Memory B cell (primary cell): ENCODE measurements around the gene SS18L1.

Experiments used
- ATAC-seq: fragments of 150-1000 bp; cut with Tn5 transposase; 2 replicates; pipeline ENCODE4 v1.10.0; 2021; ENCODE audit warnings: low read depth, mild to moderate bottlenecking, moderate library complexity
- DNase-seq, 2 donors: peaks; one replicate each; pipeline ENCODE4 v3.0.0; 2022; ENCODE audit warnings: low spot score in 2 of 2
- H3K27ac Mint-ChIP-seq: one replicate; pipeline ENCODE4 v1.8.0; 2022; ENCODE audit warnings: mild to moderate bottlenecking, moderate library complexity, mixed read lengths
- H3K27me3 Mint-ChIP-seq: one replicate; pipeline ENCODE4 v1.8.0; 2022; ENCODE audit warnings: mixed read lengths
- H3K36me3 Mint-ChIP-seq: one replicate; pipeline ENCODE4 v1.8.0; 2022; ENCODE audit warnings: mild to moderate bottlenecking, mixed read lengths
- H3K4me1 Mint-ChIP-seq: one replicate; pipeline ENCODE4 v1.8.0; 2022; ENCODE audit warnings: mixed read lengths
- H3K4me3 Mint-ChIP-seq: one replicate; pipeline ENCODE4 v1.8.0; 2022; ENCODE audit warnings: mild to moderate bottlenecking, moderate library complexity, mixed read lengths
- H3K9me3 Mint-ChIP-seq: one replicate; pipeline ENCODE4 v1.8.0; 2022; ENCODE audit warnings: mixed read lengths

The SS18L1 gene

DNA sequence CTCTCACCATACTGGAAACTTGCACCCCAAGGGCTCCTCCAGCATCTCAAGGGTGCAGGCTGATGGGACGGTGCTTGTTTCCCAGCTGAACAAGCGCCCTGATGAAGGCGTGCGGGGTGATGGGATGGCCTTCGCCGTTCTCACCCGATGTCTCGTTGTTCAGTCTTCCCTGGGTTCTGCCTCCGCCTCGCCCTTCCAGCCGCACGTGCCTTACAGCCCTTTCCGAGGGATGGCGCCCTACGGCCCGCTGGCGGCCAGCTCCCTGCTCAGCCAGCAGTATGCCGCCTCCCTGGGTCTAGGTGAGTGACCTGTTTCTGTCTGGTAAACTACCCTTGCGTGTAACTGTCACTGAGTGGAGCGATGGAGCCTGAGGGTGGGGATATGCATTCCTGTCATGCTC is 17.4 kb upstream of the SS18L1 start:
- ATAC-seq = no peak
- Mint-ChIP-seq H3K4me3 (no peak overlapping the region), H3K9me3 (no peaks in the 10 kb centered on the region), H3K27ac (no peak overlapping the region), H3K36me3 (peaks cover 28% of the 10 kb centered on the region), H3K4me1 (peaks cover 19% of the 10 kb centered on the region), H3K27me3 (no peaks in the 10 kb centered on the region)
- no peak for DNase-seq

DNA sequence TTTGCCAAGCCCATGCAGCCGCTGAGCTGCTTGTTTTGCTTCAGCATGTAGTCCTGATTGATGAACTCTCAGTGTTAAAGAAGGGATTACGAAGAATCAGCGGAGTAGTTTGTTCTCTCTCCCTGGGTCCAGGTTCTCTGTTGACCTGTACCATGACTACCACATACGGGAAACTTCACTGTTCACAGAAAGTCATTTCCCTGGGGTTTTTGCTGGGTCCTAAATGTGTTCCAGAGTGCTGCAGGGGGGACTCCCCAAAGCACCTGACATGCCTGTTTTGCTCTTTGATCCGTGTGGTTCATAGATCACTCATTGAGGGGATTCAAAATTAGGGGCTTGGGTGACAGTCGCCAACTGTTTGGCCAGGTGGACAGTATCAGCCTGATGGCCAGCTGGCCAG is 15.8 kb upstream of the SS18L1 start:
- ATAC-seq (no peak), DNase-seq (no peak)
- peaks cover 23% of the 10 kb centered on the region for H3K4me1 Mint-ChIP-seq
- H3K36me3 Mint-ChIP-seq = peaks cover 35% of the 10 kb centered on the region
- no peak overlapping the region for H3K27ac Mint-ChIP-seq
- H3K27me3 Mint-ChIP-seq = no peaks in the 10 kb centered on the region
- no peak overlapping the region for H3K4me3 Mint-ChIP-seq
- no peaks in the 10 kb centered on the region for H3K9me3 Mint-ChIP-seq

DNA sequence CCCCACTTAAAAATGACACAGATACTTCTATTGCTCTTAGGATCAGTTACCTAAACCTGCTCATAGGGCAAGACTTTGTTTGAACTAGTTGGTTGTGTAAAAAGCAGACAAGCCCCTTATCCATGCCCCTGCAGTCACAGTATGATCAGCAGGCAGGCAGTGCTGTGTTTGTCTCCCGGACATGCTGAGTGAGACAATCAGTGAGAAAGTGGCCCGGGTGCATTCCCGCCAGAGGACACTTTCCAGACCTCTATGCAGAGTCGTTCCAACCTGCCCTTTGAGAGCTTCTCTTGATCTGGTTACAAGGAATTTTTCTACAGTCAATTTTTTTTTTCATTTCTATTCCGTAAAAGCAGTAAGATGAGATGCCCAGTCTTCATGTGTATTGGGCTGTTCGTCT is 15.1 kb upstream of the SS18L1 start:
- Mint-ChIP-seq H3K9me3 (no peaks in the 10 kb centered on the region), H3K4me1 (peaks cover 19% of the 10 kb centered on the region), H3K27me3 (no peaks in the 10 kb centered on the region), H3K36me3 (peaks cover 35% of the 10 kb centered on the region), H3K27ac (peak overlapping the region; percentile 38), H3K4me3 (no peak overlapping the region)
- ATAC-seq (no peak), DNase-seq (no peak)

DNA sequence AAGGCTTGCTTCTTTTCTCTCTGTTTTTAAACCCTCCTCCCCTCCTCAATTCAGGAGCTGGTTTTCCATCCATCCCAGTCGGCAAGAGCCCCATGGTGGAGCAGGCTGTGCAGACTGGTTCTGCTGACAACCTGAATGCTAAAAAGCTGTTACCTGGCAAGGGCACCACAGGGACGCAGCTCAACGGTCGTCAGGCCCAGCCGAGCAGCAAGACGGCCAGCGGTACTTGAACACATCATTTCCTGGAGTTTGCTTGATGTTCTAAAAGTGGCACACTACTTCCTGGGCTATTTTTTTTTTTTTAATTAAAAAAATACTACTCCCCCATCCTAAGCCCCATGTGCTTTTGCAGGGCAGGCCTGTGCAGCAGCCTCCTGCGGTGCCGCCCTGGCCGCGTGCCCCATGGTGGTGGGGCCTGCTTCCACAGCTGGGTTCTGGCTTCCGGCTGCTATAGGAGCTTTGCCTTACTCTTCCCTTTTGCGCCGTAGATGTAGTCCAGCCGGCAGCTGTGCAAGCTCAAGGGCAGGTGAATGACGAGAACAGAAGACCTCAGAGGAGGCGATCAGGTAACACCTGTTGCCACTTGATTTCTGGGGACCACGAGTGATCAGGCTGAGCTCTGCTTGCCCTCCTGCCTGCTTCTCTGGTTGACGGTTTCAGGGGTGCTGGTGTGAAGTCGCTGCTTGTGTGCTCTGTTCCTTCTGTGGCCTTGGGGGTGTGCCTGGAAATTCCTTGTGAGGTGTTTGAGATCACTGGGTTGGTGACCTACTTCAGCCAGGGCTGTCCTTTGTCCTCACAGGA is 13.6 kb upstream of the SS18L1 start:
- no peak for DNase-seq
- ATAC-seq = peak; percentile 29
- Mint-ChIP-seq H3K36me3 (peaks cover 31% of the 10 kb centered on the region), H3K9me3 (no peaks in the 10 kb centered on the region), H3K4me3 (no peak overlapping the region), H3K27ac (no peak overlapping the region), H3K27me3 (no peaks in the 10 kb centered on the region), H3K4me1 (peaks cover 17% of the 10 kb centered on the region)

DNA sequence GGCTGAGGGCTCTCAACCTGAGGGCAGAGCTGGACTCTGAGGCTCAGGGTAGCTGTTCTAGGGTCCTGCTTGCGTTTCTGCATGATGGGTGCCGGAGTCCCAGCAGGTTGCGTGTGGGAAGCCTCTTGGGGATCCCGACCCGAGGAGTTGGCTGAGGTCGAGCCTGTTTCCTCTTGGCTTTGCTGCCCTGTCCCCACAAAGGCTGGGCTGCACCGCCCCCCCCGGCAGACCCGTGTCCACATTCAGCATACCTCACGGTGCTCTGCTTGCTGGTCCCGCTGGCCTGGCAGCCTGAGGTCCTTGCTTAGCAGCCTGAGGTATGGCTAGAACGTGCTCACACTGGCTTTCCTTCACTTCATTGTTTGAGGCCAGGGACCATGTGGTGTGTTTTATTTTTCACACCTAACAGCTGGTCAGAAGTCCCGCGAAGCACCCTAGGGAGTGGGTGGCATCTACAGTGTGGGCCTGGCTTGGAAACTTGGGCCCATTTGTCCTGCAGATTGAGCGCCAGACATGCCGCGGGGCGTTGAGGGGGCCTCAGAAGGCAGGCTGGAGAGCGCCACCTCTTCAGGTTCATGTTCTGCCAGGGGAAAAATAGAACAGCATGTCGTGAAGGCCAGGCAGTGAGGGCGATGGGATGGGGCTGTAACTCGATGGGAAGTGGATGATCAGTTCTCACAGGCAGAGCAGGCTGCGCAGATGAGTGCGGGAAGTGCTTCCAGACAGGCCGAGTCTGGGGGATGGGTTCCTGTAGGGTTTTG is 11.8 kb upstream of the SS18L1 start:
- peaks cover 19% of the 10 kb centered on the region for H3K4me1 Mint-ChIP-seq
- no peaks in the 10 kb centered on the region for H3K9me3 Mint-ChIP-seq
- no peaks in the 10 kb centered on the region for H3K27me3 Mint-ChIP-seq
- H3K4me3 Mint-ChIP-seq = peak overlapping the region; percentile 15
- no peak for ATAC-seq
- no peak overlapping the region for H3K27ac Mint-ChIP-seq
- peaks cover 34% of the 10 kb centered on the region for H3K36me3 Mint-ChIP-seq
- DNase-seq = no peak

DNA sequence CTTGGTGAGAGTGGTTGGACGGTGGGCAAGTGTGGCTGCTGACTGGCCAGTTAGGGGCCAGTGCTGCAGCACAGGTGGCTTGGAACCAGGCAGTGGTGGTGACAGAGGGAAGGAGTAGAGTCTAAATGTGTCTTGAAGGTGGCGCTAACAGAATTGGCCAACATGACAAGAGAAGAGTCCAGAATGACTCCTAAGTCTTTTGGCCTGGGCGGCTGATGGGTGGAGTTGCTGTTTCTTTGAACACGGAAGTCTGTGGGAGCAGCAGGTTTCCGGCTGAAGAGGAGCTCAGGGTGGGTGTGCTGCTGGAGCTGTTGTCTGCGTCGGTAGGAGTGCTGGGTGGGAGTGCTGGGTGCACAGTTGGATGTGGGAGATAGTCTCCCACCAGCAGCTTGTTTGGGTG is 11.1 kb upstream of the SS18L1 start:
- no peaks in the 10 kb centered on the region for H3K9me3 Mint-ChIP-seq
- DNase-seq (no peak), ATAC-seq (no peak)
- H3K27ac Mint-ChIP-seq = peak overlapping the region; percentile 58
- H3K4me3 Mint-ChIP-seq = peak overlapping the region; percentile 15
- H3K4me1 Mint-ChIP-seq = peaks cover 21% of the 10 kb centered on the region
- no peaks in the 10 kb centered on the region for H3K27me3 Mint-ChIP-seq
- H3K36me3 Mint-ChIP-seq = peaks cover 36% of the 10 kb centered on the region

DNA sequence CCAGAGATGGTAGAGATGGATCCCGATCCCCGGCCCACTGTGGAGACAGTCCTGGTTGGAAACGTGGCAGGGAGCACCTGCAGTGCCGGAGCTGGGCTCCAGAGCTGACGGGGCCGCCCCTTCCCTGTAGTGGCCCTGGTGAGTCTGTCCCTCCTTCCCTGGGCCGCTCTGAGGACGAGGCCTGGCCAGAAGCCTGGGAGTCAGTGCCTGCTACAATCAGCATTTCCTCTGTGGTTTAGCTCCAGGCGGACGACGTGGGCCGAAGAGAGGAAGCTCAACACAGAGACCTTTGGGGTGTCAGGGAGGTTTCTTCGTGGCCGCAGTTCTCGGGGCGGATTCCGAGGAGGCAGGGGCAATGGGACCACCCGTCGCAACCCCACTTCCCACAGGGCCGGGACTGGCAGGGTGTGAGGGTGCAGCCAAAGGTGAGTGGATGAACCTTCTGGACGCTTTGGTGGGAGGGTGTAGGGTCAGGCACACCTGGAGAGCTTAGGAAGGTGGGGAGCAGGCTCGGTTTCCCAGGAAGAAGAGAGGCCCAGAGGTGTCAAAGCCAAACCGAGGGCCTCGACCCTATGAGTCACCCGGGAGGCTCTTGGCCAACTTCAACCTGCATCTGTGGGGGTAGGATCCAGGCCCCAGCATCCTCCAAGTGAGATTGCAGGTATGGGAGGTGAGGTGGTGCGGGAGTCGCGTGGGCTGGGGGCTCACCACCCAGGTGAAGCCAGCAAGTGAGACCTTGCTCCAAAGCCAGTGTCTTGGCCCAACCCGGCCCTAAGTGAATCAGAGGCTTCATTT is 10.3 kb upstream of the SS18L1 start:
- Mint-ChIP-seq H3K9me3 (no peaks in the 10 kb centered on the region), H3K4me3 (no peak overlapping the region), H3K27me3 (no peaks in the 10 kb centered on the region), H3K27ac (no peak overlapping the region), H3K4me1 (peaks cover 23% of the 10 kb centered on the region), H3K36me3 (peaks cover 38% of the 10 kb centered on the region)
- ATAC-seq (no peak), DNase-seq (no peak)

DNA sequence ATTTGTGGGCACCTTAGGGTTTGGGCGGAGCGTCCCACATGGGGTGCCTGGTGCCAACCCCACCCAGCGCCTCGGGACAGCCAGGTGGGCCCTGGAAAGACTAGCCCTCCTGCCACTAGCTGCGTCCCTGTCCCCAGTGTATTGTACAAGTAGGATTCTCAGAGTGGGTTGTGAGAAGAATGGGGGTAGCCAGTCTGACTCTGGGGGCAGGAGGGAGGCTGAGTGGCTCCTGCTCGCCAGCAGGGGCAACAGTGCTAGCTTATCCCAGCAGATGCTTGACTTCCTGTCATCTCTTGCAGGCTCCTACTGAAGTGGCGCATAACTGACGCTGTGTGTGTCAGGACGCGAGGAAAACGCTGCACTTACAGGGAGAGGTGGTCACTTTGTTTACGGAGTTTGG is 9.7 kb upstream of the SS18L1 start:
- no peaks in the 10 kb centered on the region for H3K9me3 Mint-ChIP-seq
- peak overlapping the region; percentile 24 for H3K27ac Mint-ChIP-seq
- DNase-seq (no peak), ATAC-seq (peak; percentile 23)
- no peak overlapping the region for H3K4me3 Mint-ChIP-seq
- peaks cover 23% of the 10 kb centered on the region for H3K4me1 Mint-ChIP-seq
- H3K36me3 Mint-ChIP-seq = peaks cover 36% of the 10 kb centered on the region
- no peaks in the 10 kb centered on the region for H3K27me3 Mint-ChIP-seq

DNA sequence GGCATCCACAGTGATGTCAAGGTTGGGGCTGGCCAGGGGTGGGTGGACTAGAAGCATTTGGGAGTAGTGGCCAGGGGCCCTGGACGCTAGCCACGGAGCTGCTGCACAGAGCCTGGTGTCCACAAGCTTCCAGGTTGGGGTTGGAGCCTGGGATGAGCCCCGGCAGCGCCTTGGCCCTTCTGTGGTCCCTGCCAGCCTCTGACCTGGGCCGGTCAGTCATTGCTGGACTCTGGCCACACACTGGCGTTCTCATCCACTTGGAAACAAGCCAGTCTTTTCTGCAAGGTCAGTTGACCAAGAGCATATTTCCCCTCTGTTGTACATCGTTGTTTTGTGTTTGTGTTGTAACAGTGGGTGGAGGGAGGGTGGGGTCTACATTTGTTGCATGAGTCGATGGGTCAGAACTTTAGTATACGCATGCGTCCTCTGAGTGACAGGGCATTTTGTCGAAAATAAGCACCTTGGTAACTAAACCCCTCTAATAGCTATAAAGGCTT is 8.8 kb upstream of the SS18L1 start:
- no peaks in the 10 kb centered on the region for H3K9me3 Mint-ChIP-seq
- no peaks in the 10 kb centered on the region for H3K27me3 Mint-ChIP-seq
- H3K36me3 Mint-ChIP-seq = peaks cover 38% of the 10 kb centered on the region
- DNase-seq (no peak), ATAC-seq (no peak)
- no peak overlapping the region for H3K4me3 Mint-ChIP-seq
- no peak overlapping the region for H3K27ac Mint-ChIP-seq
- H3K4me1 Mint-ChIP-seq = peaks cover 23% of the 10 kb centered on the region

DNA sequence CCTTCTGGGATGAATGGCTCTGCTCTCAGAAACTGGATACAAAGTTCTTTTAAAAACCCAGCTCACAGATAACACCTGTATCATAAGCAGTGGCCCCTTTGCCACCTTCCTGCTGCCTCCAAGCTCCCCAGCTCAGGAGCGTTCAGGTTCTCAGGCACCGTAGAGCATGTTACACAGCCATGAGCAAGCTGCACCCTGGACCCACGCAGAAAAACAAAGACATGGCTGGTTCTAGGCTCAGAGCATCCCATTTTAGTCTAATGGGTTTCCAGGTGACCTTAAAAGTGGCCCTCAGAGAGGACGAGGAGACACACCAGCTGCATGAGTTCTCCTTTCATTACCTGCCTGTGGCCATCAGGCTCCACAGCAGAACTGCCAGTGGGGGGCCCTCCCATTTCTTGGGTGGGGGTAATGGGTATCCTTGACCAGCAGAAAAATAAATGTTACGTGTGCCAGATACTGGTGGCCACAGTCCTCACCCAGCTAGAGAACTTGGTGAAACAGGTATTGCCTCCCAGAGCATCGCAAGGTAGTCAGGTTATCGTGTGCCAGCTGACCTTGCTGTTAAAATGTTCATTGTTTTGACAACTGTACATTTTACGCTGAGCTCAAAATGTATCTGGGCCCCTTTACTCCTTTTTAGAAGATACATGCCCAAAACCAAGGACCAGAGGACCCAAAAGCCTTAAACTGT is 7.8 kb upstream of the SS18L1 start:
- H3K4me1 Mint-ChIP-seq = peaks cover 20% of the 10 kb centered on the region
- peaks cover 35% of the 10 kb centered on the region for H3K36me3 Mint-ChIP-seq

DNA sequence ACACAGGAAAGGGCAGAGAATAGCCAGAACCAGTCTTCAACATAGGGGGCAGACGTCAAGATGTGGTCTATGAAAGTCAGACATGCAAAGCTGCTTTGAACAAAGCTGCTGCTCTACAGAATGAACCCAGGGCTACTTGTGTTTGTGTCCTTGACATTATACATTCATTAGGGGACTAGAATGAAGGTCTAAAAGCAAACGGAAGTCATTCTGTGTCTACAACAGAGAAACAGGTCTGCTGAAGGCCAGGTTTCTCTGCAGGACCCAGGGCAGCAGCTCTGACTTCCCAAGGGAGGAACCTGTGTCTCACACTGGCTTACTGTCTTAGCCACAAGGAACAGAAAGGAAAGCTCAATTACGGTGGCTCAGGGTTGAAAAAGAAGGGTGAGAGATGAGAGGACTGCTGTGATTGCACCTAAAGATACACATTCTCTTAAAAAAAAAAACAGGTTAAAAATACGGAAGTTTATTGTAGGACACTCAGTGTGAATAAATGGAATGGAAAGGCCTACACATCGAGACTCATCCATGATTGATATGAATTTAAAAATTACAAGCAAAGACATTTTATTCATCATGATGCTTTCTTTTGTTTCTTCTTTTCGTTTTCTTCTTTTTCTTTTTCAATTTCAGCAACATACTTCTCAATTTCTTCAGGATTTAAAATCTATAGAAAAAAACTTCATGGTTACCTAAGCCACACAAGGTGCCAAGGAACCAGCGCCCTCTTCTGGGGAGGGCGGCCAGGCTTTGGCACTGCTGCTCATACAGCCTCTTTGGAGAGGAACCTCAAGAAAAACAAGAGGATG is 7.1 kb upstream of the SS18L1 start:
- H3K9me3 Mint-ChIP-seq = no peaks in the 10 kb centered on the region
- H3K36me3 Mint-ChIP-seq = peaks cover 30% of the 10 kb centered on the region

More for the DNA sequence above, 7.8 kb upstream of the SS18L1 start:
- H3K4me3 Mint-ChIP-seq = no peak overlapping the region
- H3K27ac Mint-ChIP-seq = no peak overlapping the region
- no peak for DNase-seq
- H3K27me3 Mint-ChIP-seq = no peaks in the 10 kb centered on the region
- ATAC-seq = no peak
- H3K9me3 Mint-ChIP-seq = no peaks in the 10 kb centered on the region

DNA sequence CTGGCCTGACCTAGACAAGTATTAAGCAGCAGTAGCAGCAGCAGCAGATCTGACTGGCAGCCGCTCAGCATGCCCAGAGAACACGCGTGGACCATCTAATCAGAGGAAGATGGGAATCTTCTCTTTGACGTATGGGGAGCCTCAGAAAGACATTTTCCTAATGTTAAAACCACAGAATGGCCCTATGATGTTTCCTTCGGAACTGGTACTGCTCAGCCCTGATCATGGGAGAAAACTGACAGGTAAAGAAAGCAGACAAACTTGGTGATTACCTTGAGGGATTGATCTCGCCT is 6.5 kb upstream of the SS18L1 start:
- DNase-seq (no peak), ATAC-seq (no peak)
- Mint-ChIP-seq H3K9me3 (no peaks in the 10 kb centered on the region), H3K27ac (no peak overlapping the region), H3K36me3 (peaks cover 28% of the 10 kb centered on the region), H3K4me1 (peaks cover 31% of the 10 kb centered on the region), H3K4me3 (no peak overlapping the region), H3K27me3 (no peaks in the 10 kb centered on the region)

More for the DNA sequence above, 7.1 kb upstream of the SS18L1 start:
- DNase-seq (peak; percentile 60 to 62), ATAC-seq (peak; percentile 90)
- no peaks in the 10 kb centered on the region for H3K27me3 Mint-ChIP-seq
- H3K4me1 Mint-ChIP-seq = peaks cover 25% of the 10 kb centered on the region
- H3K27ac Mint-ChIP-seq = no peak overlapping the region
- H3K4me3 Mint-ChIP-seq = no peak overlapping the region
